HG03103 (cell line): ENCODE results near the gene RBBP8.
"Not testable (repeated sequence)": the region's sequence is repeated elsewhere in the genome, so short reads cannot be mapped to it uniquely, and the experiment has no call there.

Experiments used
- ATAC-seq: cut with Tn5 transposase; IDR thresholded peaks from one replicate; pipeline ENCODE4 v1.9.1; 2021; ENCODE audit warnings: low read depth; ENCODE audit not compliant: unreplicated experiment

RBBP8 gene

DNA sequence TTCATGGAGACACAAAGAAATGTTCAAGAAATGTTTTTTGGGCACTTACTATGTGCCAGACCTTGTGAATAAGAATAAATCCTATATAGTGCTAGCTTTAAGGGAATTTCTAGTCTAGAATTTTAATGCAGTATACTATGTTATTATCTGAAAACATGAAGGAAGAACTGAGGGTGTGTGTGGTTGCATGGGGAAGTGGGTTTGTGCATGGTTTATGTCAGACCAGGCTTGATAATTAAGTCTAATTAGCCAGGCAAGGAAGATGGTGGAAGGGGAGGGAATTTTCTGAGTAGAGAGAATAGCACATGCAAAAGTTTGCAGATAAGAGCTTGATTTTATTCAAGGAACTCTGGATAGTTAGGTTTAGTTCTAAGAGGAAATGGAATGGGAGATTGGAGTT lies 6.5 kb downstream of the RBBP8 start:
- ATAC-seq, result no peak

DNA sequence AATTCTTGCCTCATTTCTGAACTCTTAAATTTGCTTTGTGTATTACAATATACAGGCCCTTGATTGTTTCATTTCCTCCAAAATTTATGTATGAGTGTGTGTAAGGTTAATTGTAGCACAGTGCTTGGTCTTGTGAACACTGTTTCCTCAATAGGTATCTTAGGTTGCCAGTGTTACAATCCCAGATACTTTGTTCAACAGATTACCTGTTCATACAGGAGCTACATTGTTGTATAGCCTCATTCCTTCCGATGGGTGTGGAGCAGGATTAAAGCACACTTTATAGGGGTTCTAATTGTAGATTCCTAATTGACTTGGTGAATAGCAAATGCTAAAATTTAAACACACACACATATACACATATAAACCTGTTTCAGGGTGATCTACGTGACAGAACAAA lies 10.7 kb downstream of the RBBP8 start:
- ATAC-seq, result no peak

DNA sequence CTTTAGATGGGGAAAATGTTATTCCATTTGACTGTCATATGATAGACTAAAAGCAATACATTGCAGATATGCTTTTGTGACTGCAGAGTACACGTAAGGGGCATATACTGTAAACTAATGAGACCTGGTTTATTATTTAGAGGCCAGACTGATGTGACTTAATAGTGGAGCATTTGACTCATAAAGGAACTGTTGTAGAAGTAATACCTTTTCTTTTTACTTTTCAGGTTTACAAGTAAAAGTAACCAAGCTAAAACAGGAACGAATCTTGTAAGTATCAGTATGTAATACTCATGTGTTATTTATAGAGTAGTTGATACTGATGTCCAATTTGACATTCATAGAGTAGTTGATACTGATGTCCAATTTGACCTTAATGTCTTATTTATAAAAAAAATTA lies 13.1 kb downstream of the RBBP8 start:
- ATAC-seq, result peak; percentile 51

DNA sequence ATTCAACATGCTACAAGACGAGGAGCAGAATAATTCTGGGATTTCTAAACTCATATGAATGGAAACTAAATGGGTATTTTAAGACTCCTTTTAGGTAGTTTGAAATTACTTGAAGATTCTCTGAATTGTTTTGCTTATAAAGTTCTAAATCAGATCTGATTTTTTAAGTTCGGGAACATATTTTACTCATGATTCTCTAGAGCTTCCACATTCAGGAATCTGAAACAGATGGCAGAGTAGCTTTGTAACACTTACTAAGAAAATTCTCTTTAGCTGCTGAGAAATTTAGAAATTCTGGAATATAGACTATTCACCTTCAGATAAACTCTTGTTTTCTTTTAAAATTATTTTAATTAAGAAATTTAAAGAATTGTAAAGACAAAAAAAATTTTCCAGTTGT lies 13.7 kb downstream of the RBBP8 start:
- no peak for ATAC-seq

DNA sequence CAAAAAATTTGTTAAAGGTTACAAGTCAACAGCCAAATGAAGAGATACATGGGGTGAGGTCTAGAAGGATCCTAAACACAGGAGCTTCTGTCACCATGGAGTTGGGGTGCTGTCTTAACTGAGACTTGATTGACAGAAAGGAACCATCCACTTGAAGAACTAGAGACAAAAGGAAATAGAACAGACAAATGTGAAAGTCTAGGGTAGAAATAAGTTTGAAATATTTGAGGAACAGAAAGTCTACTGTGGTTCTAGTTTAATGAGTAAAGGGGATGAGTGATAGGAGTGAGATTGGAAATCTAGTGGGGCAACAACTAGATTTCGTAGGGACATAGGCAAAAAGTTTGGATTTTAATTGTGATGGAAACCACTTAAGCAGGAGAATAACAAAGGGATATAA lies 18.7 kb downstream of the RBBP8 start:
- ATAC-seq, result no peak

DNA sequence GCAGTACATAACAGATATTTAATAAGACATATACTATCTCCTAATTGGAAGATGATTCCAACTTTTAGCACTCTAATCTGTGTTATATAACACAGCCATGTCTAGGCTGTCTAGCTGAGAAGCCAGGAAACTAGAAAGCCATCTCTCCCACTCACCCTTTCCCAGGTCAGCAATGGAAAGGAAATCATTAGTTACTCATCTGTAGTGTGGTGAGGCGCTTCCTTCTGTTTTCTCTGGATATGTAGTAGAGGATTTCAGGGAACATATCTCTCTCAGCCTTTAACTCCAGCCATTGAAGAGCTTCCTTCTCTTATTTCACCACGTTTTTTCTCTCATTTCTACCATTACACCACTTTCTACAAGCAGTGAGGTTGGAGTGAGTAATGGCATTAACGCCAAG lies 19.4 kb downstream of the RBBP8 start:
- ATAC-seq, result no peak

DNA sequence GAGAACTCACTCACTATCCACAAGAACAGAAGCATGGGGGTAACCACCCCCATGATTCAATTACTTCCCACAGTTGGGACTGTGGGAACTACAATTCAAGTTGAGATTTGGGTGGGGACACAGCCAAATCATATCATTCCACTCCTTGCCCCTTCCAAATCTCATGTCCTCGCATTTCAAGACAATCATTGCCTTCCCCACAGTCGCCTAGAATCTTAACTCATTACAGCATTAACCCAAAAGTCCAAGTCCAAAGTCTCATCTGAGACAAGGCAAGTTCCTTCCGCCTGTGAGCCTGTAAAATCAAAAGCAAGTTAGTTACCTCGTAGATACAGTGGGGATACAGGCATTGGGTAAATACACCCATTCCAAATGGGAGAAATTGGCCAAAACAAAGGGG lies 20.9 kb downstream of the RBBP8 start:
- not testable (repeated sequence) for ATAC-seq

DNA sequence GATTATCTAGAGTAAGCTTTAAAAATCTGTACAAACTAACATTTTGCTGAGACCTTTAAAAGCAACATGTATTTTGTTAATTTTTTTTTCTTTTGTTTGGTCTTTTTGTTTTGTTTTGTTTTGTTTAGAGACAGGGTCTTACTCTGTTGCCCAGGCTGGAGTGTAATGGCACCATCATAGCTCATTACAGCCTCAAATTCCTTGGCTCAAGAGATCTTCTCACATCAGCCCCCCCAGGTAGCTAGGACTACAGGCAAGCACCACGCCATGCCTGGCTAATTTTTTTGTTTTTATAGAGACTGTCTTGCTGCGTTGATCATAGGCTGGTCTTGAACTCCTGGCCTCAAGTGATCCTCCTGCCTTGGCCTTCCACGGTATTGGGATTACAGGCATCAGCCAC lies 23.1 kb downstream of the RBBP8 start:
- ATAC-seq, result no peak

DNA sequence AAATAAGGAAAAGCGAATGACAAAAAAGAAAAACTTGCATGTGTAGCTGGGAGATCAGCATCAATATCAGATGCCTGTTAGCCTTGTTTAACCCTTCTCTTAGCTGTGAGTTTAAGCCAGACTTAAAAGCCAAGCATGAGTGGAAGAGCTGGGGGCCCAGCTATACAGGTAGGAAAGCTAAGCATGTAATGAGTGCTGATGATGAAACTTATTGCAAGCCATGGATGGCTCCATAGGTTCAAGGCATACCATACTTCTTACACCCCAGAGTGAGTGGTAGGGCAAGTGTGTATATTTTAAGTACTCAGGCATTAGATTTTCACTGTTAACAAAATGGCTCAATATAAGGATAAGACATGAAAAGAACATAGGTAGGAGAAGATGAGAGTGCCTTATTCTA lies 28.0 kb downstream of the RBBP8 start:
- no peak for ATAC-seq

DNA sequence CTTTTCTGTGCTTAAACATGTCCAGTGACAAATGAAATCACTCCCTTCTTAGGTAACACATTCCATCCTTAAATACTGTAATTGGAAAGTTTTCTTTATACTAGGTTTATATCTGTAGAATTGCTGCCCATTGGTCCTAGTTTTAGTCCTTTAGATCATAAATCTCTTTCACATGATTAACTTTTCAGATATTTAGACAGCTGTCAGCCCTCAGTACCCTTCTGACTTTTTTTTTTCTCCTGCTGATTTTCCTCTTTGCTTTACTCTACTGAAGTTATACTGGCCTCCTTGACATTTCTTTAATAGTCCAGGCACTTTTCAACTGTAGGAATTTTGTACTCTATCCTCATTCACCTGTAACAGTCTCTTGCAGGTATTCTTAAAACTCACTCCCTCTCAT lies 28.9 kb downstream of the RBBP8 start:
- ATAC-seq, result no peak

DNA sequence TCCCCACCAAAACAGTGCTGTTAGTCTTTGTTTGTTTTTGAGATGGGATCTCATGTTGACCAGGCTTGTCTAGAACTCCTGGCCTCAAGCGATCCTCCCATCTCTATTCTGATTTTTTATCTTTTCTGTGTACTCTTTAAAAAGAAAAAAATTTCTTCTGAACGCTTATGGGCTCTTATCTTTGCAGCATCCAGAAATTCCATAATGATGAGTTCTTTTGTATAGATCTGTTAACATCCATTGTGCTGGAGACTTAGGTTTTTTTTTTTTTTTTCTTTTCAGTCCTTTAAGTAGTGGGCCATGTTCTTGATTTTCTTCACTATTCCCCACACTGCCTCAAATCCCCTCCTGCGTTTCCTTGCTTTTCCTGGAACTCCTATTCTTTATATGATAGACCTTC lies 31.0 kb downstream of the RBBP8 start:
- no peak for ATAC-seq

DNA sequence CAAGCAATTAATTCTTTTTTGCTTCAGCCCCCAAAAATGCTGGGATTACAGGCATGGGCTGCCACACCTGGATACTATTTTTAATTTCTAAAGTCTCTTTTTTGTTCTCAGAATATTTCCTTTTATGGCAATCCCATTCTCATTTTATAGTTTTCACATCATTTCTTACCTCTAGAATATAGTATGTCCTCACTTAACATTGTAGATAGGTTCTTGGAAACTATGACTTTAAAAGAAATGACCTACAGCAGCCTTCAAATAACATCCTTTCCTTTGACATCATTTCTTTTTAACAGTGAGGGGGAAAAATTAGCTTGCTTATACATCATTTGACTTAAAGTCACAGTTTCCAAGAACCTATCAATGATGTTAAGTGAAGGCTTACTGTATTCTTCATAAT lies 31.6 kb downstream of the RBBP8 start:
- no peak for ATAC-seq

DNA sequence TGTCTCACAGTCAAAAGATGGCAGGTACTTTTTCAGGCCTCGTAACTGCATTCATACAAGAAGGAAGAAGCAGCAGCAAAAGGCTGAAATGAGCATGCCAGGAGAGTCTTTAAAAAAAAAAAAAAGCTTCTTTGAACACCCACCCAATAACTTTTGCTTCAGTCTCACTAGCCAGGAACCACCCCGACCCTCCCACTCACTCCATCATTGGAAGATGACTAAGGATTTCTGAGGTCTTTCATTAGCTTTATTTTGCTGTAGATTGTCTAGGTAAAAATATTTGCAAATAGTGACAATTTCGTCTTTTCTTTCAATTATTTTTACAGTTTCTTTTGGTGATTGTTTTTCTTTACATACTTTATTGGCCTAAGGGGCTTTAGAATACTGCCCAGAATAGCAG lies 37.9 kb downstream of the RBBP8 start:
- no peak for ATAC-seq

DNA sequence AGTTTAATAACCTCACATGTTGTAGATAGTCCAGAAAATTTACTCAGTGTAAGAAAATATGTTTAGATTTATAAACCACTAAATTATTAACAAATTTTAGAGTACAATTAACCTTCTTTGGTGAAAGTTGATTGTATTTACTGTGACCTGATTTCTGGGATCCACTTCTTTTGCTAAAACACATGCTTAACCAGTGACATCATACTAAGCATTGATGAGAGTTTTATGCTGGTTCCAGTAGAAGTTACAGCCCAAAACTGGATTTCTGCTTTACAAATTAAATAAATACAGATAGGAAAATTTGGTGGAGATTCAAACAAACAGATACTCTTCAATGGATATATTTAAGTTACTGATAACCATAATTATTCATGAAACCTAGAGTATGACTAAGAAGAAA lies 40.9 kb downstream of the RBBP8 start:
- ATAC-seq, result no peak

DNA sequence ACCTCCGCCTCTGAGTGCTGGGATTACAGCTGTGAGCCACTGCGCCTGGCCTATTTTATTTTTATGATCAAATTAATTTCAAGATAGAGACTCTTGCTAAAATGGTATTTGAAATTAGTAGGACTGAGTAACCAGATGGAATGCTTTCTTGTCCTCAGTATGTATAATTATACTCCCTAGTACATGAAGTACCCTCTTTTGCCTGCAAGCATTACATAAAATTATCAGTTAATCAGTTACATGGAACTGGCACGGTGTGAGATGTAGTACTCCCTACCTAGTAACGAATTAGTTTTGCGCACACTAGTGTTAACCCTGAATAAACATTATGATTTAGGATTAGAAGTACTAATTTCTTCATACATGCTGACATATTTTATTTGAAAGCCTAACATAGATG lies 41.6 kb downstream of the RBBP8 start:
- ATAC-seq, result no peak

DNA sequence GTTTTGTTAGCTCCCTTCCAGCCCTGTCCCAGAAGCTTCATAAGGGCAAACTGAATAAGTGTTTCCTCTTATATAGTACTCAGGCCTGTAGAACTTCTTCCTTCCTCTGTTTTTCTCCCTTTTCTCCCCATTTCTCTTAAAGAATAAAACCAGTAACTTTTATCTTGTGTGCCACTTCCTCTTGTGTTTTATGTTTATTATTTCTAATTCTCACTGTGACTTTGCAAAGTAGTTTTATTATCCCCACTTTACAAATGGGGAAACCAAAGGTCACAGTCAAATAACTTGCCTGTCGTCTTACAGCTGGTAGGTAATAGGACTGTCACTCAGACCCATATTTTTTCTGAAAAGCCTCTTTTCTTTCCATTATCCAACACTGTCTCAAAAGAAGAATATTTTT lies 42.4 kb downstream of the RBBP8 start:
- no peak for ATAC-seq

DNA sequence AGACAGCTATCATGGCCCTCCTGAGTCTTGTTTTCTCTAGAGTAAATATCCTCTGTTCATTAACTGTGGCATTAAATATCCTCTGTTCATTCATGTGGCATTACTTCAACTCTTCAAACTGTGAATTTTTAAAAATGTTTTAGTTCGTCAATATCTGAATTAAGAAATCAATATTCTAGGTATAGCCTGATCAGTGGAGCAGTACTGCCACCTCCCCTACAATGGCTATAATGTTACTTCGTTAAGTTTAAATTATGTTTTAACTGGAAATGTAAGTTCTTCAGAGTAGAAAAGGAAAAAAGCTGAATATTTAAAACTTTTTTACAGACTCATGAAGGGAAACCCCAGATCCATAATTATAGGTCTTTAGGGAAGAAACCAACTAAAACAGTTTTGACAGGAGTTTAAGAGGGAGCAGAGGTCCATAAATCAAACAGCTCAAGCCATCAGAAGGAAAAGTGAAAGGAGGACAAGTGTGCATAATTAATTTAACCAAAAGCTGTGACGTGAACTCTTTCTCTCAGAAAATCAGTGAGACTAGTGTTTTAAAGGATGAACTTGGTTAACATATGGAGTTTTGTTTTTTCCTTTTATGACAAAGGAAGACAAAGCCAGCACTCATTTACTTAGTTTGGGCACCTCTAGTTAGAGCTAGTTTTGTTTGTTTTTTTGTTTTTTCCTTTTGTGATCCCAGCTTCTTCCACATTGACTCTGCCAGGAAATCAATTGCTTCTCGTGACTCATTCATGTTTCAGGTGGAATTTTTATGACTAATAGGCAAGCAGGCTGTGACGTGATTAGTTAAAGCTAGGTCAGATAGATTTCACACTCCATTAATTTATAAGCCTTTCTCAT lies 44.9 kb downstream of the RBBP8 start:
- ATAC-seq, result no peak

DNA sequence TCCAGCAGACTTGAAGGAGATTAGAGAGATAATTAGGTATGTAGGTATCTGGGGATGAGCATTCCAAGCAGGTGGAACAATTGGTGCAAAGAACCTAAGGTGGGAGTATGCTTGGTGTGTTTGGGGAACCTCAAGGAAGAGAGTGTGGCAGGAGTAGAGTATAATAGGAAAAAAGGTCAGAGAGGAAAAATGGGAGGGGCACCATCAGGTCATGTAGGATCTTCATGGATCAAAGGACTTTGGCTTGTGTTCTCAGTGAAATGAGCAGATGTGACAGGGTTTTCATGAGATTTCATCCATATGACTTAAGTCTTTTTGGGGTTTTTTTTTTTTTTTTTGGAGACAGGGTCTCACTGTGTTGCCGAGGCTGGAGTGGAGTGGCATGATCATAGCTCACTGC lies 47.3 kb downstream of the RBBP8 start:
- ATAC-seq, result no peak

DNA sequence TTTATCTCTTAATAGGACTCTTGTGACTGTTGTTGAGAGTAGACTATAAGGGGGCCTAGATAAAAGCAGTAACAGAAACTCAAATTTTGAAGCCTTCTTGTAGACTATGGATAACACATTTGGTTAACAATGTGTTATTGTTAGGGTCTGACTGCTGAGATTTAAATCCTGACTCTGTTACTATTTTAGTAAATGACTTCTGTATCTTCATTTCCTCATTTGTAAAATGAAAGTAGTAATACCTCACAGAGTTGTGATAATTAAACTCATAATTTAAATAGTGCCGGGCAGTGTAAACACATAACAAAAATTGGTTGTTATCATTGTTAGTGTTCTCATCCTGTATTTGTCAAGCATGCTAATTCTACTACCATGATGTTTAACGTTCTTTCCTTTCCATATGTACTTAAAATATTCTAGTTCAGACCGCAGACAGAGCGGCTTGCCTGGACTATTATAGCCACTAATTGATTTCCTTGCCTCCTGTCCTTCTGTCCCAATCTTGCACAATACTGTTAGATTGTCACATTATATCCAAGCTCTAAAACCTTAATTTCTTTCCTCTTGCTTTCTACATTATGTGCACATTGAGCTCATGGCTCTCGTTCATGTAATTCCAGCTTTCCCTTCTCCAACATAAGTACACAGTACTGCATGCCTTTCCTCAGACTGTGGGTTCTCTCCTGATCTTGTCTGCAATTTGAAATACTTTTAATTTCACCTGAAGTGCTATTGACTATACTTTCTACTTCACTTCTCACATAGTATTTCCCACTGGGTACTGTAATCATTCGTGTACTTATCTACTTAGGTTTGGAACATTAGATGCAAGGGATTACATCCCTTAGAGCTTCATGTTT lies 48.4 kb downstream of the RBBP8 start:
- ATAC-seq, result no peak

DNA sequence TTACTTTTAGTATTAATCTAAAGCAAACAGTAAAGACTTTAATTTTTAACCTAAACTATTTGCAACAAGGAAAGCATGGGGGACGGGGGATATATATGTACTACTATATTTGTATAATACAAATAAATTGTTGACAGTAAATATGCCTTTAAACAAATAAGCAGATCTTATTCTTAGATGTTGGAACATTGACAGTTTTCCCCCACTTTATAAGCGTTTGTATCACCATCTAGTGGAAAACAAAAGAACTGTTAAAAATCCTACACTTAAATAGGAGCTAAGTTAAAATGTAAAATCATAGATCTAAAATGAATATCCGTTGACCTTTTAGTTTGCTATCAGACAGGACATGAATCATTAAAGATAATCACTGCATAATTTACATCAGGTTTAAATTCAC lies 50.0 kb downstream of the RBBP8 start:
- no peak for ATAC-seq

DNA sequence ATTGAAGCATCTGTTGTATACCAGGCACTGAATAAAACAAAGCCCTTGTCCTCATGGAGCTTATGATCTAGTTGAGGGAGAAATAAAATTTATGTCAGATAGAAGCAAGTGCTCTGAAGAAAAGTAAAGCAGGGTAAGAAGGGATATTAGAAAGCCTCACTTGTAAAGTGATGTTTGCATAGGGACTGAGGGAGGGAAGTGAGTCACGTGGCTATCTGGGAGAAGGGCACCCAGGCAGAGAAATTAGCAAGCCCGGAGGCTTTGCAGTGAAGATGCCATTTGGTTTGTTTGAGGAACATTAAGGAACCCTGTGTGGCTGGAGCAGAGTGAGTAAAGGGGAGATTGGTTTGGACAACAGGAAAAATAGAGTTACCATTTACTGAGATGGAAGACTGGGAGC lies 52.1 kb downstream of the RBBP8 start:
- ATAC-seq, result no peak
